ENCODE data around the gene HABP2.
A peak's percentile ranks its signal among the peaks of the same experiment; 100 is the strongest.

The HABP2 gene

DNA sequence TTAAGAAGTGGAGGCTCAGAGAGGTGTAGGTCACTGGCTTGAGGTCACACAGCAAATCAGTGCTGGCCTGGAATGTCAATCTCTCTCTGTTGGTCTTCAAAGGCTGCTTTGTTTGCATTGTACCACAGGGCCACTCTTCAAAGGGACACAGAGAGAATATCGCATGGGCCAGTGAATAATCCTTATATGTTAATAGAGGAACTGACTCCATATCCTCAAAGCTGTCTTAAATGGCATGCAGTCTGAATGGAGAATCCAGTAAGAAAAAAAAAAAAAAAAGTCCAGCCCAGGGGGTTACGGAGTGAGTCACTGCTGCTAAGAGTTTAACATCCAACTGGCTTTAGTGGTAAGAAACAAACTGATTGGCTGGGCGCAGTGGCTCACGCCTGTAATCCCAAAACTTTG, 56.9 kb downstream of the HABP2 start:
- DNase-seq = no peak

DNA sequence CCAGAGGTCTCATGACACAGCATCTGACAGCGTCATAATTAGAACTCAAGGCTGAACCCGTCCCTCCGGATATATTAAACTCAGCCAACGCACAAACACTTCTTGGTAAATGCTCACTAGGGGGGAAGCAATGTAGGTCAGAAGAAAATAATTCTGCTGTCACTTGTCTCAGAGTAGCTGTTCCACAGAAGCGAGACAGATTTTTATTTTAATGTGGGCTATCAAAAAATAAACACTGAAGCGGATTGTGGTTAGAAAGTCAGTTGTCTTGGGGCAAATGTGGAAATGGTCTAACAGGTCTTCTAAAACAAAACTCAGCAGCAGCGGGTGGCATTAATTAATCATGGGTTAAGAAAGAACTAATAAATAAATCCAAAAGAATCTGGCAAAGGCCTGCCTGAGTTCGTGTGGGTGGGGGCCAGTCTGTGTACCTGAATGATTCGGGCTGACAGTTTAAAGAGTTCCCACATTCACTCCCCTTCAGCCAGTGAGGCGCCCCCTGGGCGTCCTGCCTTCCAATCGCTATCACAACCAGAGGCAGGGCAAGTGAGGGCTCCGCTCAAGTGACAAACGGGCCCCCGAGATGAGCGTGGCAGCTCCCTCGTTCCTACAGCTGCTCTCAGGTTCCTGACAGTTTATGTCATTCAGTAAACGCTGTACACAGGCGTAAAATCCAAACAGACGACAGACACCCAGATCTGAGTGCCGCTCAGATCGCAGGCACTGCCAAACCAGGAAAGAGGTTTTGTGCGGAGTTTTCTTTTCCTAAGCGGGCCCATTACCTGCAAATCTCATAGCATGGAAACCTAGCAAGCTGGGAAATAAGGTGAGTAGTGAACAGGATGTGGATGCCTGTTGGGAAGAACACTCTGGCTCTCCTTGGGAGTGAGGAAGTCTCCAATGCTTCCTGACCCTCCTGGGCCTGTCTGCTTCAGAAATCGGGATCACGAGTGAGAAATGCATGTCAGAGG, 58.1 kb downstream of the HABP2 start:
- DNase-seq = no peak

DNA sequence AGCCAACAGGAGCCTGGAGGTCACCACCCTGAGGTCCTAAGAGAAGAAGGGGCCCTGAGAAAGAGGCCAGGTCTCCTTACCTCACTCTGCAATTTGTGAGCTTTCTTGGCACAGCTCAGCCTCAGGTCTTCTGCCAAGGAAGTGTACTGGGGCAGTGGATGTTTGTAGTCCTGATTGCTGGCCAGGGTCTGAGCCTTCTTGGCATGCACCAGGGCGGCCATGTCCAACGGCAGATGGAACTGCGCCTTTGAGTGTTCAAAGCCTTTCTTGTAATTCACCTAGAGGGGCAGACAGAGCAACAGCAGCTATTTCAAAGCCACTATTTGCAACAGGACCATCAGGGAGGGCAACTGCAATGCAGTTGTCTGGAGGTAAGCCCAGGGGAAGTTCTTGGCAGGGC, 59.3 kb downstream of the HABP2 start:
- DNase-seq = peak; percentile 31

GRCh38 chr10:113613427-113613826, 60.6 kb downstream of the HABP2 start:
- no peak for DNase-seq

DNA sequence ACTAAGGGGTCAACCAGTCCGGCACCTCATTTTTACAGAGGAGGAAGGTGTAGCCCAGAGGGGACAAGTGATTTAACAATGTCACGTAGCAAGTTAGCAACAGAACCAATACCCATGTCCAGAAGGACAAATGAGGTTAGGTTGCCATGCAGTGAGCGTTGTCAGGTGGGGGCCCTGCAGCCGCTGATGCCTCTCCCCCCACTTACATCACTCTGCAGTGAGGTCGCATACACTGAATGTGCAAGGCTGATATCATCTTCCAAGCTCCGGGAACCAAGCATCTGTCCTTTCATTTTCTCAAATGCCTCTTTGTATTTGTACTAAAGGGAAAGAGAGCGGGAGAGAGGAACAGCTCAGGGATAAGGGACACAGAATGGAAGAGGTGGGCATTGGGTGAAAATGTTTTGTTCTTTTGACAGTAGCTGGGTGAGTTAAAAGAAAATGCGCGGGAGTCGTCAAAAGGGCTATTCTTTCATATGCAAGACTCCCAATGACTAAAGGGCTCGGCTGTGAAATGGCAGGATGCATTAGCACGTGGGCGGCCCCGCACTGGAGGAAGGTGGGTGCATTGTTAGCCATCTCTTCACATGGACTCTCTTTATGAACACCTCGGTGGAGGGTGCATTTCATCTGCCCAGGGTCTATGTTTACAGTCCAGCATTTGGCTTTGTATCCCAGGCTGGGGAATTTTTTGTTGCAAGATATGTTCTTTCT, 61.3 kb downstream of the HABP2 start:
- no peak for DNase-seq

DNA sequence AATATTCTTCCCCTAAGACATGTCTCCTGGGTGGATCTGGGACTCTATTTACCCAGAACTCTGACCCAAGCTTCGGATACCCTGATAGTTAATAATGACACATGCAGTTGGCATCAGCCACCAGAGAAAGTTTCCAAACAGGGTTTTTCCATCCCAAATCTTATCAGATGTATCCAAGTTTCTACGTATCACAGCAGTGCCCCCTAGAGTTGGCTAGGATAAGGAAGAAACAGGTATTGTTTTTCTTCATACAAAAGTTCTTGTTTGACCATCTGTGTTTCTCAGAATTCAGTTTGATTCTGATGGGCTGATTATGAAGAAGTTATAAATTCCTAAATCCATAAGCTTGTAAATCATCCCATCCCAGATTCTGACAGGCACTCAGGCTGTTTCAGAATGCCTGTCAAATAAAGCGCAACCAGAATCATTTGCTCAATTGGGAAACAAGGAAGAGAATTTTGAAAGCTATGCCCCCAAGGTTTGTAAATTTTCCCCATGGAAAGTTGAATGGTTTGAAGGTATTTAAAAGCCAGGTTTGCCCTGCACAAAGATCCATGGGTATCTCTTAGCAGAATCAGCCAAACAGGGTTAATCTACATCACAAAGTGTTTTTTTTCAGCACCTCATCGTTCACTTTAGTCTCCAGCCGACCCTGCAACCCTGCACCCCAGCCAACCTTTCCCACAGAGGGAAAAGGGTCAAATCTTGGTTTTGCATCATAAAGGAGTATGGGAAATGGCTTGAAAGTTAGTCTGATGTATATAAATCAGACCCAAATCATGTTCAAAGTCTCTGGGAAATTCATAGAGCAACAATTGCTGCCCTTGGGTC, 63.6 kb downstream of the HABP2 start:
- no peak for DNase-seq

- DNase-seq = no peak
These were observed 64.2 kb downstream of the HABP2 start for GRCh38 chr10:113617086-113617485.

GRCh38 chr10:113618338-113618737, 65.5 kb downstream of the HABP2 start:
- no peak for DNase-seq

DNA sequence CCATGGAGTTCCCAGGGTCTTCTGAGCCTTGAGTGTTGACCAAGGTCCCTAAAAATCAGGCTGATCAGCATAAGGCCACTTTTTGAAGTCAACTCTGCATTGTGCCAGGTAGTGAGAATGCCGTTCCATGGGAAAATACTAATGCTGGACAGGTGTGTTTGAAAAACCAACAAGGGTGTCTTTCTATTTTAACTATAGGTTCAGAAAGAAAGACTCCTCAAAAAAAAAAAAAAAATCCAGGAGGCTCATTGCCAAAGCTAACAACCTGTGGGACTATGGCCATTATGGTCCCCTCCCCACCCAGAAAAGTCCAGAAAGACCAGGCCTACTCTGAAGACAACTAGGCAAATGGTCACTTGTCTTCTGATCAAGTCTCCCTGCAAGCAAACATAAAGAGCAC, 66.5 kb downstream of the HABP2 start:
- no peak for DNase-seq

DNA sequence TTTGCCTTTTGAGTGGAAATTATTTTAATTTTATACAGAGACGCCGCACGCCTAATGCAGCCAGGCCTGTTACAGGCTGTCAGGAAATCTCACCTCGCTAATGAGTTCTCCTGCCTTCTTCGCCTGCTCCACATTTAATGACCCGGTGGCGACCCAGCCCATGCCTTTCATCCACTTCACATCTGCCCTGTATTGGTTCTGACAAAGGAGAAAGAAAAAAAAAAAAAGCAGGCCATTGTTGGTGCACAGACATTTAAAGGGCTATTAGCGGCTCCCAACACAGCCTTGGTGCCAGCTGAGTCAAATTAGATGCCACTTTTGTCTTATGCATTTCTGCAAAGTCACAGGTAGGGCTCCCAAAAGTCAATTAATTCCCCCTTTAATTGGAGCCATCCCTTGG, 67.7 kb downstream of the HABP2 start:
- no peak for DNase-seq

DNA sequence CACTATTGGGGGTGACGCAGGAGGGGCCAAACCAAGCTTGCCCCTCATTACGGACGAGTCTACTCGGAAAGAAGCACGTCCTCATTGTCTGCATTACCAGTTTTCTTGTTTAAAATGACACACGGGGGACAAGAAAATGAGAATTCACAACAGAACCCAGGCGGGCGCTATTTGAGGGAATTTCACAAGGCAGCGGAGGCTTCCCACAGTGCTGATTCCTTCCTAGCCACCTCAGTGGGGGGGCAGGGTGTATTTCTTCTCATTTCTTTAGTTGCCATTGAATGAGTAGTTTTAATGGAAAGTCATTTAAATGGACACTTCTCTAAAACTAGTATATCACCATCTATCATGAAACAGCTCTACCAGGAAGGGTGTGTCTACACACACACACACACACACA, 68.1 kb downstream of the HABP2 start:
- no peak for DNase-seq

DNA sequence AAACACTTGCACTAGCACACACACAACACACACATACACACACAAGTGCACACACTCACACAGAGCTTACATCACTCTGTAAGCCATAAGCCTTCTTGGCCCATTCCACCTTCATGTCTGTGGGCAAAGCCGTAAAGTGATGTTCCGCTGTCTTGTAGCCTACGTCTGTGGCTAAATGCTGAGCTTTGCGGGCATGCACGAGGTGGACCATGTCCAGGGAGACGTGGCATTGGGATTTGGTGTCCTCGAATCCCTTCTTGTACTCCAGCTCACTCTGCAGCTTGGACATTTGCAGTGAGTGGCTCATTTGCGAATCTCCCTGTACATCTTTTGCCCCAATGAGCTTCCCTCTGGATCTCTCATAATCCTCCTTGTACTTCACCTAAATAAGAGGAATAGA, 68.9 kb downstream of the HABP2 start:
- DNase-seq = no peak

- no peak for DNase-seq
These were observed 70.0 kb downstream of the HABP2 start for GRCh38 chr10:113622831-113623230.

GRCh38 chr10:113625461-113626186, 72.8 kb downstream of the HABP2 start:
- DNase-seq = no peak

DNA sequence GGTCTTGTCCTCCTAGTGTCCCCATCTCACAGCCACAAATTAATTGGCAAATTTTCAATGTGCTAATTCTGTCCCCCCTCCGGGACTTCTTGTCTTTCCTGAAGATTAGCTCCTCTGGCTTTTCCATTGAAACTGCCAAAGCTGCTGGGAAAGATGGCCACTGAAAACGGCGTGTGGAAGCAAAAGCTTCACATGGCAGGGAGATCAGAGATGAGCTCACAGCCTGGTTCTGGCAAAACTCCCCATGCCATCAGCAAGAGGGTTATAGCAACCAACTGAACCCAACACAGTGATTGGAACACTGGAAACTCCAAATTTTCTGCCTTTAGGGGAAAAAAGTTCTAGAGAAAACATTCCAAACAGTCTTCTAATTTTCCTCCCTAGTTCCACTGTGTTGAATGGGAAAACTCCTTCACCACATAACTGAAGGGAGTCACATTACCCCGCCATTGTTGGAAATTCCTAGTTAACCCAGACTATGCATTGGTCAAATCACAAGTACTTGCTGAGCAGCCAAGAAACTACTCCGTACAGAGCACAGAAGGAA, 74.0 kb downstream of the HABP2 start:
- peak; percentile 36 for DNase-seq

GRCh38 chr10:113627836-113628235, 75.0 kb downstream of the HABP2 start:
- no peak for DNase-seq

GRCh38 chr10:113628607-113629153, 75.8 kb downstream of the HABP2 start:
- DNase-seq = no peak

GRCh38 chr10:113630929-113631533, 78.2 kb downstream of the HABP2 start:
- DNase-seq = no peak

GRCh38 chr10:113631684-113632367, 79.0 kb downstream of the HABP2 start:
- no peak for DNase-seq
